H9 (cell line): ENCODE data around the gene HSPA2. TPM values are rescaled to one million over a fixed set of nuclear protein-coding genes. Genes with fewer than 3 reads are reported as not detected.

Experiments used
- DNase-seq: peaks from one replicate; pipeline ENCODE4 v3.0.0-alpha.2; 2017
- H2AFZ ChIP-seq: one replicate; pipeline ENCODE4 v1.6.1; 2013; ENCODE audit warnings: mild to moderate bottlenecking, low read length, control low read depth, moderate library complexity
- H2AK5ac ChIP-seq: 2 replicates; pipeline ENCODE4 v1.6.1; 2013; ENCODE audit warnings: low read length, control low read depth, mixed read lengths; ENCODE audit not compliant: insufficient read length
- H2BK120ac ChIP-seq: one replicate; pipeline ENCODE4 v1.6.1; 2013; ENCODE audit warnings: low read depth, mild to moderate bottlenecking, low read length, control low read depth, inconsistent platforms; ENCODE audit not compliant: poor library complexity, severe bottlenecking
- H2BK12ac ChIP-seq: 2 replicates; pipeline ENCODE4 v1.6.1; 2013; ENCODE audit warnings: low read length, control low read depth, mixed read lengths, low read depth; ENCODE audit not compliant: insufficient read length
- H2BK15ac ChIP-seq: 2 replicates; pipeline ENCODE4 v1.6.1; 2013; ENCODE audit warnings: low read depth, low read length, control low read depth
- H2BK20ac ChIP-seq: one replicate; pipeline ENCODE4 v1.6.1; 2013; ENCODE audit warnings: low read depth, mild to moderate bottlenecking, low read length, control low read depth, inconsistent platforms; ENCODE audit not compliant: poor library complexity, severe bottlenecking
- H2BK5ac ChIP-seq: 2 replicates; pipeline ENCODE4 v1.6.1; 2013; ENCODE audit warnings: low read length, control low read depth, mixed read lengths; ENCODE audit not compliant: insufficient read length
- H3K14ac ChIP-seq: 2 replicates; pipeline ENCODE4 v1.6.1; 2013; ENCODE audit warnings: low read length, control low read depth; ENCODE audit not compliant: insufficient read depth
- H3K18ac ChIP-seq: 2 replicates; pipeline ENCODE4 v1.6.1; 2013; ENCODE audit warnings: low read depth, mild to moderate bottlenecking, mixed read lengths, low read length, control low read depth; ENCODE audit not compliant: insufficient read length
- H3K23ac ChIP-seq: 2 replicates; pipeline ENCODE4 v1.6.1; 2013; ENCODE audit warnings: low read length, control low read depth, mixed read lengths, low read depth; ENCODE audit not compliant: insufficient read length
- H3K23me2 ChIP-seq: 2 replicates; pipeline ENCODE4 v1.6.1; 2013; ENCODE audit warnings: low read depth, mild to moderate bottlenecking, mixed read lengths, low read length, control low read depth; ENCODE audit not compliant: insufficient read length, poor library complexity, severe bottlenecking
- H3K27ac ChIP-seq: 2 replicates; pipeline ENCODE4 v1.5.1; 2013; ENCODE audit warnings: low read length, control low read depth, mixed read lengths, low read depth; ENCODE audit not compliant: insufficient read length
- H3K27me3 ChIP-seq: 2 replicates; pipeline ENCODE4 v1.6.1; 2013; ENCODE audit warnings: low read length, control low read depth, inconsistent platforms; ENCODE audit not compliant: insufficient read depth
- H3K4ac ChIP-seq: 2 replicates; pipeline ENCODE4 v1.6.1; 2013; ENCODE audit warnings: low read depth, mild to moderate bottlenecking, control low read depth, inconsistent platforms, low read length, moderate library complexity
- H3K4me1 ChIP-seq: 2 replicates; pipeline ENCODE4 v1.6.1; 2013; ENCODE audit warnings: low read length, control low read depth, inconsistent platforms; ENCODE audit not compliant: insufficient read depth
- H3K4me2 ChIP-seq: 2 replicates; pipeline ENCODE4 v1.6.1; 2013; ENCODE audit warnings: low read length, control low read depth, mixed read lengths; ENCODE audit not compliant: insufficient read length, insufficient read depth
- H3K56ac ChIP-seq: 2 replicates; pipeline ENCODE4 v1.6.1; 2013; ENCODE audit warnings: low read depth, mild to moderate bottlenecking, mixed read lengths, low read length, control low read depth; ENCODE audit not compliant: insufficient read length
- H3K79me1 ChIP-seq: 2 replicates; pipeline ENCODE4 v1.6.1; 2013; ENCODE audit warnings: low read depth, mild to moderate bottlenecking, moderate library complexity, low read length, control low read depth, inconsistent platforms; ENCODE audit not compliant: insufficient read depth, poor library complexity, severe bottlenecking
- H3K79me2 ChIP-seq: 2 replicates; pipeline ENCODE4 v1.6.1; 2013; ENCODE audit warnings: low read length, control low read depth, inconsistent platforms; ENCODE audit not compliant: insufficient read depth
- H3K9ac ChIP-seq: 2 replicates; pipeline ENCODE4 v1.6.1; 2013; ENCODE audit warnings: low read length, control low read depth, mixed read lengths; ENCODE audit not compliant: insufficient read length; ENCODE audit errors: extremely low read depth
- H3K9me3 ChIP-seq: one replicate; pipeline ENCODE4 v1.6.1; 2013; ENCODE audit warnings: low read depth, low read length, inconsistent platforms; ENCODE audit not compliant: control insufficient read depth
- H3T11ph ChIP-seq: one replicate; pipeline ENCODE4 v1.6.1; 2013; ENCODE audit warnings: mild to moderate bottlenecking, low read length, control low read depth, inconsistent platforms
- H4K20me1 ChIP-seq: one replicate; pipeline ENCODE4 v1.6.1; 2013; ENCODE audit not compliant: control insufficient read depth, insufficient read length, insufficient read depth
- H4K5ac ChIP-seq: 2 replicates; pipeline ENCODE4 v1.6.1; 2013; ENCODE audit warnings: low read depth, mild to moderate bottlenecking, mixed read lengths, low read length, control low read depth; ENCODE audit not compliant: insufficient read length
- H4K8ac ChIP-seq: replicated peaks from 2 replicates; pipeline ENCODE4 v1.6.1; 2013; ENCODE audit warnings: low read length, control low read depth, mixed read lengths, low read depth; ENCODE audit not compliant: insufficient read length
- H4K91ac ChIP-seq: 2 replicates; pipeline ENCODE4 v1.6.1; 2013; ENCODE audit warnings: low read depth, mild to moderate bottlenecking, moderate library complexity, mixed read lengths, low read length, control low read depth; ENCODE audit not compliant: insufficient read length
- H3K27ac Mint-ChIP-seq, 3 experiments: 2 replicates in 2 of 3; 3 replicates in 1 of 3; pipeline ENCODE4 v1.8.0; 2020 to 2021; ENCODE audit warnings: mixed read lengths in 3 of 3, mild to moderate bottlenecking in 1 of 3, moderate library complexity in 1 of 3
- H3K27me3 Mint-ChIP-seq: 2 replicates; pipeline ENCODE4 v1.8.0; 2021; ENCODE audit warnings: low read depth, mild to moderate bottlenecking, moderate library complexity, mixed read lengths
- H3K36me3 Mint-ChIP-seq, 3 experiments: 2 replicates in 2 of 3; 3 replicates in 1 of 3; pipeline ENCODE4 v1.8.0; 2020 to 2021; ENCODE audit warnings: low read depth in 3 of 3, mixed read lengths in 3 of 3; ENCODE audit not compliant: insufficient read depth in 1 of 3
- H3K4me1 Mint-ChIP-seq, 2 experiments: 2 replicates each; pipeline ENCODE4 v1.8.0; 2020; ENCODE audit warnings: mixed read lengths in 2 of 2
- H3K4me3 Mint-ChIP-seq, 2 experiments: 2 replicates in 1 of 2; 3 replicates in 1 of 2; pipeline ENCODE4 v1.8.0; 2020 to 2021; ENCODE audit warnings: mild to moderate bottlenecking in 2 of 2, mixed read lengths in 2 of 2, moderate library complexity in 1 of 2
- H3K9me3 Mint-ChIP-seq, 2 experiments: 2 replicates in 1 of 2; 3 replicates in 1 of 2; pipeline ENCODE4 v1.8.0; 2020; ENCODE audit warnings: mild to moderate bottlenecking in 2 of 2, mixed read lengths in 2 of 2, moderate library complexity in 1 of 2
- CTCF ChIP-seq: fragments of 200-600 bp; sonication (generic); conservative IDR thresholded peaks from 3 replicates; pipeline ENCODE4 v1.8.0; 2021; ENCODE audit warnings: antibody characterized with exemption, mild to moderate bottlenecking
- WGBS: extraction: QIAGEN DNeasy Blood & Tissue Kit; methylation state at CpG from one replicate; pipeline ENCODE4 v1.1.7; 2013; ENCODE audit warnings: missing lambda C conversion rate, low lambda C conversion rate, mixed read lengths; ENCODE audit not compliant: insufficient read length; ENCODE audit errors: extremely low coverage; 5-methylcytosine and 5-hydroxymethylcytosine counted together
- total RNA-seq: library from RNA; stranded (reverse); gene quantifications from 2 replicates; pipeline ENCODE4 v1.2.1, GENCODE V29; 2021

The HSPA2 gene
- total RNA-seq, 1 experiment from 2014 or later: 25.8 TPM

DNA sequence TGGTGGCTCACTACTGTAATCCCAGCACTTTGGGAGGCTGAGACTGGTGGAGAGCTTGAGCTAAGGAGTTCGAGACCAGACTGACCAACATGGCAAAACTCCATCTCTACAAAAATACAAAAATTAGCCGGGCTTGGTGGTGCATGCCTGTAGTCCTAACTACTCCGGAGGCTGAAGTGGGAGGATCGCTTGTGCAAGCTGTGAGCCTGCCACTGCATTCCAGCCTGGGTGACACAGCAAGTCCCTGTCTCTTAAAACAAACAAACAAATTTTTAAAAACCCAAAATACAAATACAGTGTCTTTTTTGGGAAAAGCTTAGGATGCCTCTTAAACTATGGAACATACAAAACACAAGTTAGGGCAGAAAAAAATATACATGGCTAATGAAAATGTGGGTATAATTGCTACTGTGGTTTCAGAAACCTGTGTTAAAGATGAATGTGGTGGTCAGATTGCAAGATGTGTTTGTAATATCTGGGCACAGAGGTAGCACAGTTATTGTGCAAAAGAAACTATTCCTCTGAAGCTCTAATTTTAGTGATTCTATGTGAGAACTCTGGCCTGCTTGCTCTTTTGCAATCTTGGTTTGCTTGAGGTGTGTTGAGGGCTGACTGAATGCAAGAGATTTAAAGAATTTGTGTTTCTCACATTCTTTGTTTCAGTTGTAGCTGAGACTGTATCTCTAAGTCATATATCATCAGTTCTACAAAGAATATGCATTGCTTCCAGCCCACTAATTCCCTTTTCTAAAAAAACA is 3.9 kb upstream of the HSPA2 start:
- no peak for TF ChIP-seq CTCF
- Histone ChIP-seq H3K9me3 (no peaks in the 10 kb centered on the region), H2BK15ac (no peak overlapping the region), H3K56ac (no peak overlapping the region), H3K4ac (no peak overlapping the region), H3K27me3 (no peaks in the 10 kb centered on the region), H2BK5ac (no peak overlapping the region), H3T11ph (no peak overlapping the region), H2BK12ac (no peak overlapping the region), H2AK5ac (no peak overlapping the region), H3K9ac (no peak overlapping the region), H3K27ac (no peak overlapping the region), H3K79me2 (no peaks in the 10 kb centered on the region), H2BK120ac (no peak overlapping the region), H4K91ac (no peak overlapping the region), H3K4me2 (no peak overlapping the region), H3K23me2 (no peaks in the 10 kb centered on the region), H2BK20ac (no peak overlapping the region), H2AFZ (no peak overlapping the region), H4K5ac (no peak overlapping the region), H4K20me1 (no peaks in the 10 kb centered on the region), H3K14ac (no peak overlapping the region), H3K79me1 (no peaks in the 10 kb centered on the region), H3K23ac (no peak overlapping the region), H3K18ac (no peak overlapping the region), H3K4me1 (no peaks in the 10 kb centered on the region), H4K8ac (no peak overlapping the region)
- no CpG with 5 or more reads among the region's 4 CpGs for WGBS
- H3K27me3 Mint-ChIP-seq: peaks cover 2% of the 10 kb centered on the region; the same call in 1 of the 2 replicates
- H3K4me3 Mint-ChIP-seq: no peak overlapping the region
- peaks cover 11 to 14% (median 13%) of the 10 kb centered on the region in 3 experiments; a peak in 6 of 7 replicates for H3K36me3 Mint-ChIP-seq
- no peak for DNase-seq
- H3K4me1 Mint-ChIP-seq: peaks cover 16% of the 10 kb centered on the region in 2 experiments
- peaks cover 14% of the 10 kb centered on the region in 2 experiments for H3K9me3 Mint-ChIP-seq
- peak overlapping the region in 1 of 3 experiments; percentile 43; a peak in 3 of 7 replicates for H3K27ac Mint-ChIP-seq
